H9 (cell line): ENCODE results near the gene NHS. TPM values are rescaled to one million over a fixed set of nuclear protein-coding genes. Genes with fewer than 3 reads are reported as not detected.

ENCODE experiments used
- DNase-seq: peaks from one replicate; pipeline ENCODE4 v3.0.0-alpha.2; 2017
- H2AFZ ChIP-seq: one replicate; pipeline ENCODE4 v1.6.1; 2013; ENCODE audit warnings: mild to moderate bottlenecking, low read length, control low read depth, moderate library complexity
- H2AK5ac ChIP-seq: 2 replicates; pipeline ENCODE4 v1.6.1; 2013; ENCODE audit warnings: low read length, control low read depth, mixed read lengths; ENCODE audit not compliant: insufficient read length
- H2BK120ac ChIP-seq: one replicate; pipeline ENCODE4 v1.6.1; 2013; ENCODE audit warnings: low read depth, mild to moderate bottlenecking, low read length, control low read depth, inconsistent platforms; ENCODE audit not compliant: poor library complexity, severe bottlenecking
- H2BK12ac ChIP-seq: 2 replicates; pipeline ENCODE4 v1.6.1; 2013; ENCODE audit warnings: low read length, control low read depth, mixed read lengths, low read depth; ENCODE audit not compliant: insufficient read length
- H2BK15ac ChIP-seq: 2 replicates; pipeline ENCODE4 v1.6.1; 2013; ENCODE audit warnings: low read depth, low read length, control low read depth
- H2BK20ac ChIP-seq: one replicate; pipeline ENCODE4 v1.6.1; 2013; ENCODE audit warnings: low read depth, mild to moderate bottlenecking, low read length, control low read depth, inconsistent platforms; ENCODE audit not compliant: poor library complexity, severe bottlenecking
- H2BK5ac ChIP-seq: 2 replicates; pipeline ENCODE4 v1.6.1; 2013; ENCODE audit warnings: low read length, control low read depth, mixed read lengths; ENCODE audit not compliant: insufficient read length
- H3K14ac ChIP-seq: 2 replicates; pipeline ENCODE4 v1.6.1; 2013; ENCODE audit warnings: low read length, control low read depth; ENCODE audit not compliant: insufficient read depth
- H3K18ac ChIP-seq: 2 replicates; pipeline ENCODE4 v1.6.1; 2013; ENCODE audit warnings: low read depth, mild to moderate bottlenecking, mixed read lengths, low read length, control low read depth; ENCODE audit not compliant: insufficient read length
- H3K23ac ChIP-seq: 2 replicates; pipeline ENCODE4 v1.6.1; 2013; ENCODE audit warnings: low read length, control low read depth, mixed read lengths, low read depth; ENCODE audit not compliant: insufficient read length
- H3K23me2 ChIP-seq: 2 replicates; pipeline ENCODE4 v1.6.1; 2013; ENCODE audit warnings: low read depth, mild to moderate bottlenecking, mixed read lengths, low read length, control low read depth; ENCODE audit not compliant: insufficient read length, poor library complexity, severe bottlenecking
- H3K27ac ChIP-seq: 2 replicates; pipeline ENCODE4 v1.5.1; 2013; ENCODE audit warnings: low read length, control low read depth, mixed read lengths, low read depth; ENCODE audit not compliant: insufficient read length
- H3K27me3 ChIP-seq: 2 replicates; pipeline ENCODE4 v1.6.1; 2013; ENCODE audit warnings: low read length, control low read depth, inconsistent platforms; ENCODE audit not compliant: insufficient read depth
- H3K4ac ChIP-seq: 2 replicates; pipeline ENCODE4 v1.6.1; 2013; ENCODE audit warnings: low read depth, mild to moderate bottlenecking, control low read depth, inconsistent platforms, low read length, moderate library complexity
- H3K4me1 ChIP-seq: 2 replicates; pipeline ENCODE4 v1.6.1; 2013; ENCODE audit warnings: low read length, control low read depth, inconsistent platforms; ENCODE audit not compliant: insufficient read depth
- H3K4me2 ChIP-seq: 2 replicates; pipeline ENCODE4 v1.6.1; 2013; ENCODE audit warnings: low read length, control low read depth, mixed read lengths; ENCODE audit not compliant: insufficient read length, insufficient read depth
- H3K56ac ChIP-seq: 2 replicates; pipeline ENCODE4 v1.6.1; 2013; ENCODE audit warnings: low read depth, mild to moderate bottlenecking, mixed read lengths, low read length, control low read depth; ENCODE audit not compliant: insufficient read length
- H3K79me1 ChIP-seq: 2 replicates; pipeline ENCODE4 v1.6.1; 2013; ENCODE audit warnings: low read depth, mild to moderate bottlenecking, moderate library complexity, low read length, control low read depth, inconsistent platforms; ENCODE audit not compliant: insufficient read depth, poor library complexity, severe bottlenecking
- H3K79me2 ChIP-seq: 2 replicates; pipeline ENCODE4 v1.6.1; 2013; ENCODE audit warnings: low read length, control low read depth, inconsistent platforms; ENCODE audit not compliant: insufficient read depth
- H3K9ac ChIP-seq: 2 replicates; pipeline ENCODE4 v1.6.1; 2013; ENCODE audit warnings: low read length, control low read depth, mixed read lengths; ENCODE audit not compliant: insufficient read length; ENCODE audit errors: extremely low read depth
- H3K9me3 ChIP-seq: one replicate; pipeline ENCODE4 v1.6.1; 2013; ENCODE audit warnings: low read depth, low read length, inconsistent platforms; ENCODE audit not compliant: control insufficient read depth
- H3T11ph ChIP-seq: one replicate; pipeline ENCODE4 v1.6.1; 2013; ENCODE audit warnings: mild to moderate bottlenecking, low read length, control low read depth, inconsistent platforms
- H4K20me1 ChIP-seq: one replicate; pipeline ENCODE4 v1.6.1; 2013; ENCODE audit not compliant: control insufficient read depth, insufficient read length, insufficient read depth
- H4K5ac ChIP-seq: 2 replicates; pipeline ENCODE4 v1.6.1; 2013; ENCODE audit warnings: low read depth, mild to moderate bottlenecking, mixed read lengths, low read length, control low read depth; ENCODE audit not compliant: insufficient read length
- H4K8ac ChIP-seq: replicated peaks from 2 replicates; pipeline ENCODE4 v1.6.1; 2013; ENCODE audit warnings: low read length, control low read depth, mixed read lengths, low read depth; ENCODE audit not compliant: insufficient read length
- H4K91ac ChIP-seq: 2 replicates; pipeline ENCODE4 v1.6.1; 2013; ENCODE audit warnings: low read depth, mild to moderate bottlenecking, moderate library complexity, mixed read lengths, low read length, control low read depth; ENCODE audit not compliant: insufficient read length
- H3K27ac Mint-ChIP-seq, 3 experiments: 2 replicates in 2 of 3; 3 replicates in 1 of 3; pipeline ENCODE4 v1.8.0; 2020 to 2021; ENCODE audit warnings: mixed read lengths in 3 of 3, mild to moderate bottlenecking in 1 of 3, moderate library complexity in 1 of 3
- H3K27me3 Mint-ChIP-seq: 2 replicates; pipeline ENCODE4 v1.8.0; 2021; ENCODE audit warnings: low read depth, mild to moderate bottlenecking, moderate library complexity, mixed read lengths
- H3K36me3 Mint-ChIP-seq, 3 experiments: 2 replicates in 2 of 3; 3 replicates in 1 of 3; pipeline ENCODE4 v1.8.0; 2020 to 2021; ENCODE audit warnings: low read depth in 3 of 3, mixed read lengths in 3 of 3; ENCODE audit not compliant: insufficient read depth in 1 of 3
- H3K4me1 Mint-ChIP-seq, 2 experiments: 2 replicates each; pipeline ENCODE4 v1.8.0; 2020; ENCODE audit warnings: mixed read lengths in 2 of 2
- H3K4me3 Mint-ChIP-seq, 2 experiments: 2 replicates in 1 of 2; 3 replicates in 1 of 2; pipeline ENCODE4 v1.8.0; 2020 to 2021; ENCODE audit warnings: mild to moderate bottlenecking in 2 of 2, mixed read lengths in 2 of 2, moderate library complexity in 1 of 2
- H3K9me3 Mint-ChIP-seq, 2 experiments: 2 replicates in 1 of 2; 3 replicates in 1 of 2; pipeline ENCODE4 v1.8.0; 2020; ENCODE audit warnings: mild to moderate bottlenecking in 2 of 2, mixed read lengths in 2 of 2, moderate library complexity in 1 of 2
- CTCF ChIP-seq: fragments of 200-600 bp; sonication (generic); conservative IDR thresholded peaks from 3 replicates; pipeline ENCODE4 v1.8.0; 2021; ENCODE audit warnings: antibody characterized with exemption, mild to moderate bottlenecking
- WGBS: extraction: QIAGEN DNeasy Blood & Tissue Kit; methylation state at CpG from one replicate; pipeline ENCODE4 v1.1.7; 2013; ENCODE audit warnings: missing lambda C conversion rate, low lambda C conversion rate, mixed read lengths; ENCODE audit not compliant: insufficient read length; ENCODE audit errors: extremely low coverage; 5-methylcytosine and 5-hydroxymethylcytosine counted together
- total RNA-seq: library from RNA; stranded (reverse); gene quantifications from 2 replicates; pipeline ENCODE4 v1.2.1, GENCODE V29; 2021

The NHS gene
- total RNA-seq, 1 experiment from 2014 or later = 8.7 TPM

GRCh38 chrX:17519358-17519757 lies 144.4 kb downstream of the NHS start:
- H3K9ac ChIP-seq = no peak overlapping the region
- H3K4ac ChIP-seq = no peak overlapping the region
- no peak overlapping the region for H2BK20ac ChIP-seq
- H3K79me1 ChIP-seq = no peaks in the 10 kb centered on the region
- H3K18ac ChIP-seq = no peak overlapping the region
- H3K79me2 ChIP-seq = no peaks in the 10 kb centered on the region
- no peak overlapping the region for H2BK5ac ChIP-seq
- H3K27me3 ChIP-seq = no peaks in the 10 kb centered on the region
- H2BK120ac ChIP-seq = no peak overlapping the region
- H4K8ac ChIP-seq = no peak overlapping the region
- no CpG with 5 or more reads among the region's 7 CpGs for WGBS
- no peak overlapping the region for H4K91ac ChIP-seq
- H4K5ac ChIP-seq = no peak overlapping the region
- no peak overlapping the region for H3T11ph ChIP-seq
- H3K27me3 Mint-ChIP-seq = no peaks in the 10 kb centered on the region
- H3K27ac Mint-ChIP-seq = 0 out of 7 replicates have a peak overlapping the region, but pooled peaks of 1 of the 3 experiments have one; percentile 33
- peaks cover 8 to 12% (median 11%) of the 10 kb centered on the region in 3 experiments; a peak in 4 of 7 replicates for H3K36me3 Mint-ChIP-seq
- TF ChIP-seq CTCF = no peak
- H2AK5ac ChIP-seq = no peak overlapping the region
- no peak overlapping the region for H2BK12ac ChIP-seq
- H3K23me2 ChIP-seq = no peaks in the 10 kb centered on the region
- H2AFZ ChIP-seq = no peak overlapping the region
- H3K9me3 ChIP-seq = peaks cover 5% of the 10 kb centered on the region
- H3K14ac ChIP-seq = no peak overlapping the region
- H3K9me3 Mint-ChIP-seq = peaks cover 6 to 11% of the 10 kb centered on the region in 2 experiments; a peak in 4 of 5 replicates
- no peak overlapping the region for H2BK15ac ChIP-seq
- H3K4me2 ChIP-seq = no peak overlapping the region
- H4K20me1 ChIP-seq = no peaks in the 10 kb centered on the region
- H3K4me1 ChIP-seq = peaks cover 11% of the 10 kb centered on the region; the same call in 1 of the 2 replicates
- H3K27ac ChIP-seq = no peak overlapping the region
- H3K56ac ChIP-seq = no peak overlapping the region
- DNase-seq = no peak
- H3K4me3 Mint-ChIP-seq = no peak overlapping the region
- H3K23ac ChIP-seq = no peak overlapping the region
- peaks cover 41 to 55% of the 10 kb centered on the region in 2 experiments for H3K4me1 Mint-ChIP-seq
